Lower leg skin (tissue), 3 donors: ENCODE measurements around the gene S100A2.

Source experiments
- POLR2A ChIP-seq, 2 donors: fragments of 450-650 bp; IDR thresholded peaks; one replicate each; pipeline ENCODE4 v1.6.1; 2016 to 2017; ENCODE audit warnings: antibody characterized with exemption in 2 of 2, mild to moderate bottlenecking in 1 of 2, moderate library complexity in 1 of 2
- TF ChIP-seq, protein P1 (sequence below), 3 donors: fragments of 450-650 bp; IDR thresholded peaks; one replicate each; pipeline ENCODE4 v1.5.1; 2016; ENCODE audit warnings: antibody characterized with exemption in 3 of 3, mild to moderate bottlenecking in 3 of 3, moderate library complexity in 2 of 3

GRCh38 chr1:153548722-153549688, 16.6 kb downstream of the S100A2 start, which contains the start of gene S100A3:
- no peak for TF ChIP-seq POLR2A (IDR thresholded peaks at IDR 0.05)
- TF ChIP-seq, protein P1, sequence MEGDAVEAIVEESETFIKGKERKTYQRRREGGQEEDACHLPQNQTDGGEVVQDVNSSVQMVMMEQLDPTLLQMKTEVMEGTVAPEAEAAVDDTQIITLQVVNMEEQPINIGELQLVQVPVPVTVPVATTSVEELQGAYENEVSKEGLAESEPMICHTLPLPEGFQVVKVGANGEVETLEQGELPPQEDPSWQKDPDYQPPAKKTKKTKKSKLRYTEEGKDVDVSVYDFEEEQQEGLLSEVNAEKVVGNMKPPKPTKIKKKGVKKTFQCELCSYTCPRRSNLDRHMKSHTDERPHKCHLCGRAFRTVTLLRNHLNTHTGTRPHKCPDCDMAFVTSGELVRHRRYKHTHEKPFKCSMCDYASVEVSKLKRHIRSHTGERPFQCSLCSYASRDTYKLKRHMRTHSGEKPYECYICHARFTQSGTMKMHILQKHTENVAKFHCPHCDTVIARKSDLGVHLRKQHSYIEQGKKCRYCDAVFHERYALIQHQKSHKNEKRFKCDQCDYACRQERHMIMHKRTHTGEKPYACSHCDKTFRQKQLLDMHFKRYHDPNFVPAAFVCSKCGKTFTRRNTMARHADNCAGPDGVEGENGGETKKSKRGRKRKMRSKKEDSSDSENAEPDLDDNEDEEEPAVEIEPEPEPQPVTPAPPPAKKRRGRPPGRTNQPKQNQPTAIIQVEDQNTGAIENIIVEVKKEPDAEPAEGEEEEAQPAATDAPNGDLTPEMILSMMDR (IDR thresholded peaks at IDR 0.05) = no peak
